NCI-H2227 (cell line): ENCODE data around the gene TNS1.
"Not testable (repeated sequence)": the region's sequence is repeated elsewhere in the genome, so short reads cannot be mapped to it uniquely, and the experiment has no call there.

Experiments
- DNase-seq: peaks from one replicate; lab custom pipeline; 2025; ENCODE audit not compliant: unreplicated experiment; lab: John Stamatoyannopoulos, UW

Gene TNS1

GRCh38 chr2:218029366-218030360 is 26.9 kb upstream of the TNS1 start:
- no peak for DNase-seq

- no peak for DNase-seq
Observed at GRCh38 chr2:218028562-218029348, 26.0 kb upstream of the TNS1 start.

GRCh38 chr2:218028189-218028495 is 25.3 kb upstream of the TNS1 start:
- DNase-seq: no peak

- DNase-seq: no peak
Observed at GRCh38 chr2:218027426-218028188, 24.8 kb upstream of the TNS1 start.

- no peak for DNase-seq
Observed at GRCh38 chr2:218026676-218027425, 24.1 kb upstream of the TNS1 start.

GRCh38 chr2:218026244-218026643 is 23.4 kb upstream of the TNS1 start:
- no peak for DNase-seq

GRCh38 chr2:218024871-218025270 is 22.1 kb upstream of the TNS1 start:
- DNase-seq: no peak

GRCh38 chr2:218024336-218024735 is 21.5 kb upstream of the TNS1 start:
- no peak for DNase-seq

GRCh38 chr2:218023636-218024035 is 20.8 kb upstream of the TNS1 start:
- no peak for DNase-seq

GRCh38 chr2:218022851-218023530 is 20.2 kb upstream of the TNS1 start:
- DNase-seq: no peak

- no peak for DNase-seq
Observed at GRCh38 chr2:218022131-218022850, 19.5 kb upstream of the TNS1 start.

- no peak for DNase-seq
Observed at GRCh38 chr2:218021536-218022071, 18.8 kb upstream of the TNS1 start.

- DNase-seq: no peak
Observed at GRCh38 chr2:218020966-218021535, 18.3 kb upstream of the TNS1 start.

- no peak for DNase-seq
Observed at GRCh38 chr2:218020281-218020680, 17.5 kb upstream of the TNS1 start.

- no peak for DNase-seq
Observed at GRCh38 chr2:218019411-218020060, 16.7 kb upstream of the TNS1 start.

GRCh38 chr2:218018842-218019125 is 16.0 kb upstream of the TNS1 start:
- not testable (repeated sequence) for DNase-seq

GRCh38 chr2:218017211-218018053 is 14.6 kb upstream of the TNS1 start:
- DNase-seq: no peak

GRCh38 chr2:218016810-218017209 is 14.0 kb upstream of the TNS1 start:
- DNase-seq: no peak
